GM23338 (cell line): ENCODE results near the gene F13B. TPM values are rescaled to one million over a fixed set of nuclear protein-coding genes. Genes with fewer than 3 reads are reported as not detected.

Experiments
- ATAC-seq: fragments of 200-7000 bp; cut with Tn5 transposase; 3 replicates; pipeline ENCODE4 v1.9.1; 2020
- DNase-seq: peaks from one replicate; pipeline ENCODE4 v3.0.0-alpha.2; 2015; ENCODE audit warnings: low spot score
- H2AFZ ChIP-seq: fragments of 200-600 bp; sonication (generic); 2 replicates; pipeline ENCODE4 v1.8.0; 2016; ENCODE audit warnings: antibody characterized with exemption, mild to moderate bottlenecking, moderate library complexity
- H3F3A ChIP-seq: fragments of 200-600 bp; sonication (generic); replicated peaks from 2 replicates; pipeline ENCODE4 v1.8.0; 2017; ENCODE audit warnings: antibody characterized with exemption, mixed run types, low read depth
- H3K27ac ChIP-seq: fragments of 200-600 bp; sonication (generic); 2 replicates; pipeline ENCODE4 v1.6.1; 2016; ENCODE audit warnings: low read depth
- H3K27me3 ChIP-seq: fragments of 200-600 bp; sonication (generic); 2 replicates; pipeline ENCODE4 v1.8.0; 2016; ENCODE audit warnings: mild to moderate bottlenecking, mixed run types, moderate library complexity; ENCODE audit not compliant: insufficient read depth
- H3K36me3 ChIP-seq: fragments of 200-600 bp; sonication (generic); 2 replicates; pipeline ENCODE4 v1.8.0; 2016; ENCODE audit warnings: mild to moderate bottlenecking; ENCODE audit not compliant: insufficient read depth
- H3K4me1 ChIP-seq: fragments of 200-600 bp; sonication (generic); 2 replicates; pipeline ENCODE4 v1.8.0; 2016; ENCODE audit warnings: mild to moderate bottlenecking, moderate library complexity; ENCODE audit not compliant: insufficient read depth
- H3K4me2 ChIP-seq: fragments of 200-600 bp; sonication (generic); 2 replicates; pipeline ENCODE4 v1.7.1; 2017; ENCODE audit warnings: mixed run types
- H3K4me3 ChIP-seq: fragments of 200-600 bp; sonication (generic); 2 replicates; pipeline ENCODE4 v1.6.1; 2016; ENCODE audit warnings: mixed run types
- H3K79me2 ChIP-seq: fragments of 200-600 bp; sonication (generic); replicated peaks from 2 replicates; pipeline ENCODE4 v1.8.0; 2017; ENCODE audit warnings: mild to moderate bottlenecking; ENCODE audit not compliant: insufficient read depth
- H3K9me2 ChIP-seq: fragments of 200-600 bp; sonication (generic); 2 replicates; pipeline ENCODE4 v1.8.0; 2017; ENCODE audit not compliant: insufficient read depth
- H4K20me1 ChIP-seq: fragments of 200-600 bp; sonication (generic); replicated peaks from 2 replicates; pipeline ENCODE4 v1.8.0; 2017; ENCODE audit warnings: mild to moderate bottlenecking; ENCODE audit not compliant: insufficient read depth
- H3K27ac Mint-ChIP-seq: 2 replicates; pipeline ENCODE4 v1.8.0; 2020; ENCODE audit warnings: inconsistent platforms, mild to moderate bottlenecking, moderate library complexity, mixed read lengths
- H3K27me3 Mint-ChIP-seq: 3 replicates; pipeline ENCODE4 v1.8.0; 2022; ENCODE audit warnings: low read depth, mild to moderate bottlenecking, moderate library complexity, mixed read lengths, inconsistent platforms; ENCODE audit not compliant: insufficient read depth, poor library complexity
- H3K36me3 Mint-ChIP-seq: 3 replicates; pipeline ENCODE4 v1.8.0; 2021; ENCODE audit warnings: low read depth, mild to moderate bottlenecking, inconsistent platforms, moderate library complexity, mixed read lengths
- H3K4me1 Mint-ChIP-seq: 3 replicates; pipeline ENCODE4 v1.8.0; 2020; ENCODE audit warnings: mild to moderate bottlenecking, inconsistent platforms, mixed read lengths
- H3K4me3 Mint-ChIP-seq: 3 replicates; pipeline ENCODE4 v1.8.0; 2021; ENCODE audit warnings: moderate library complexity, mild to moderate bottlenecking, inconsistent platforms, mixed read lengths
- H3K9me3 Mint-ChIP-seq: 3 replicates; pipeline ENCODE4 v1.8.0; 2020; ENCODE audit warnings: moderate library complexity, mild to moderate bottlenecking, inconsistent platforms, mixed read lengths
- CREB1 ChIP-seq: fragments of 250-450 bp; sonication (Bioruptor Pico); IDR thresholded peaks from 2 replicates; pipeline ENCODE4 v1.5.0; 2020; ENCODE audit warnings: low read depth, mild to moderate bottlenecking, moderate library complexity
- CTCF ChIP-seq, 2 experiments: fragments of 200-600 bp in 1 of 2; sonication (generic) in 1 of 2; conservative IDR thresholded peaks; 2 replicates each; pipeline versions ENCODE4 v1.5.1 to v1.6.1; 2016 to 2017; ENCODE audit warnings: antibody characterized with exemption in 2 of 2, low read depth in 2 of 2, mild to moderate bottlenecking in 2 of 2, moderate library complexity in 1 of 2
- ETS1 ChIP-seq: IDR thresholded peaks from 2 replicates; pipeline ENCODE4 v1.6.1; 2016; ENCODE audit warnings: antibody characterized with exemption
- EZH2 ChIP-seq: fragments of 200-600 bp; sonication (generic); IDR thresholded peaks from one replicate; pipeline ENCODE4 v1.8.0; 2017; ENCODE audit warnings: antibody characterized with exemption, mild to moderate bottlenecking, low read depth; ENCODE audit not compliant: unreplicated experiment
- EZH2phosphoT487 ChIP-seq: fragments of 200-600 bp; sonication (generic); IDR thresholded peaks from one replicate; pipeline ENCODE4 v1.8.1; 2018; ENCODE audit warnings: antibody characterized with exemption; ENCODE audit not compliant: unreplicated experiment
- JUNB ChIP-seq: IDR thresholded peaks from one replicate; pipeline ENCODE4 v1.6.1; 2016; ENCODE audit warnings: antibody characterized with exemption; ENCODE audit not compliant: unreplicated experiment
- NANOG ChIP-seq: IDR thresholded peaks from 2 replicates; pipeline ENCODE4 v1.6.1; 2016; ENCODE audit warnings: antibody characterized with exemption, borderline replicate concordance
- POLR2AphosphoS5 ChIP-seq: IDR thresholded peaks from 2 replicates; pipeline ENCODE4 v1.6.1; 2016; ENCODE audit warnings: antibody characterized with exemption, low read depth
- REST ChIP-seq: IDR thresholded peaks from one replicate; pipeline ENCODE4 v1.6.1; 2018; ENCODE audit warnings: antibody characterized with exemption; ENCODE audit not compliant: unreplicated experiment
- STAT1 ChIP-seq: IDR thresholded peaks from one replicate; pipeline ENCODE4 v1.6.1; 2016; ENCODE audit warnings: antibody characterized with exemption; ENCODE audit not compliant: unreplicated experiment
- ZNF114 ChIP-seq: fragments of 250-450 bp; sonication (Bioruptor Pico); IDR thresholded peaks from 2 replicates; pipeline ENCODE4 v1.5.0; 2020; ENCODE audit warnings: mild to moderate bottlenecking, moderate library complexity
- ZNF331 ChIP-seq: fragments of 250-450 bp; sonication (Bioruptor Pico); IDR thresholded peaks from 2 replicates; pipeline ENCODE4 v1.5.0; 2020; ENCODE audit warnings: low read depth, mild to moderate bottlenecking, moderate library complexity
- polyA plus RNA-seq: library from polyadenylated mRNA; unstranded; fragments of >200 nt; fragmentation: Nextera tagmentation; extraction: Ambion mirVana; gene quantifications from 2 replicates; pipeline ENCODE4 v1.2.1, GENCODE V29; 2016
- total RNA-seq: library from RNA; depleted of rRNA; stranded (reverse); fragments of >200 nt; shearing (Covaris generic); gene quantifications from 2 replicates; pipeline ENCODE4 v1.2.3, GENCODE V29; 2014
- TF ChIP-seq, protein P1 (sequence below): fragments of 250-450 bp; sonication (Bioruptor Pico); IDR thresholded peaks from 2 replicates; pipeline ENCODE4 v1.5.0; 2020; ENCODE audit warnings: mild to moderate bottlenecking, moderate library complexity

Gene F13B
- total and polyA plus RNA-seq, 2 experiments from 2014 or later, result not detected

- peaks cover 71% of the 10 kb centered on the region for H3K36me3 Mint-ChIP-seq
- Histone ChIP-seq H3K36me3 (peaks cover 37% of the 10 kb centered on the region), H4K20me1 (no peaks in the 10 kb centered on the region), H3K4me2 (no peak overlapping the region), H3K79me2 (no peaks in the 10 kb centered on the region), H3F3A (no peaks in the 10 kb centered on the region), H2AFZ (no peak overlapping the region), H3K4me1 (no peaks in the 10 kb centered on the region; the same call in 1 of the 2 replicates), H3K27me3 (no peaks in the 10 kb centered on the region), H3K27ac (no peak overlapping the region), H3K9me2 (no peaks in the 10 kb centered on the region), H3K4me3 (no peak overlapping the region)
- DNase-seq (no peak), ATAC-seq (no peak)
- TF ChIP-seq JUNB (no peak), EZH2phosphoT487 (no peak), ZNF114 (CRISPR knock-in tag) (no peak), ZNF331 (CRISPR knock-in tag) (no peak), POLR2AphosphoS5 (no peak), ETS1 (no peak), CREB1 (CRISPR knock-in tag) (no peak), CTCF (conservative IDR thresholded peaks at IDR 0.05; ENCODE audit: low read depth in 2 of 2) (no peak), EZH2 (no peak), REST (no peak), STAT1 (no peak), NANOG (no peak)
- TF ChIP-seq, protein P1, sequence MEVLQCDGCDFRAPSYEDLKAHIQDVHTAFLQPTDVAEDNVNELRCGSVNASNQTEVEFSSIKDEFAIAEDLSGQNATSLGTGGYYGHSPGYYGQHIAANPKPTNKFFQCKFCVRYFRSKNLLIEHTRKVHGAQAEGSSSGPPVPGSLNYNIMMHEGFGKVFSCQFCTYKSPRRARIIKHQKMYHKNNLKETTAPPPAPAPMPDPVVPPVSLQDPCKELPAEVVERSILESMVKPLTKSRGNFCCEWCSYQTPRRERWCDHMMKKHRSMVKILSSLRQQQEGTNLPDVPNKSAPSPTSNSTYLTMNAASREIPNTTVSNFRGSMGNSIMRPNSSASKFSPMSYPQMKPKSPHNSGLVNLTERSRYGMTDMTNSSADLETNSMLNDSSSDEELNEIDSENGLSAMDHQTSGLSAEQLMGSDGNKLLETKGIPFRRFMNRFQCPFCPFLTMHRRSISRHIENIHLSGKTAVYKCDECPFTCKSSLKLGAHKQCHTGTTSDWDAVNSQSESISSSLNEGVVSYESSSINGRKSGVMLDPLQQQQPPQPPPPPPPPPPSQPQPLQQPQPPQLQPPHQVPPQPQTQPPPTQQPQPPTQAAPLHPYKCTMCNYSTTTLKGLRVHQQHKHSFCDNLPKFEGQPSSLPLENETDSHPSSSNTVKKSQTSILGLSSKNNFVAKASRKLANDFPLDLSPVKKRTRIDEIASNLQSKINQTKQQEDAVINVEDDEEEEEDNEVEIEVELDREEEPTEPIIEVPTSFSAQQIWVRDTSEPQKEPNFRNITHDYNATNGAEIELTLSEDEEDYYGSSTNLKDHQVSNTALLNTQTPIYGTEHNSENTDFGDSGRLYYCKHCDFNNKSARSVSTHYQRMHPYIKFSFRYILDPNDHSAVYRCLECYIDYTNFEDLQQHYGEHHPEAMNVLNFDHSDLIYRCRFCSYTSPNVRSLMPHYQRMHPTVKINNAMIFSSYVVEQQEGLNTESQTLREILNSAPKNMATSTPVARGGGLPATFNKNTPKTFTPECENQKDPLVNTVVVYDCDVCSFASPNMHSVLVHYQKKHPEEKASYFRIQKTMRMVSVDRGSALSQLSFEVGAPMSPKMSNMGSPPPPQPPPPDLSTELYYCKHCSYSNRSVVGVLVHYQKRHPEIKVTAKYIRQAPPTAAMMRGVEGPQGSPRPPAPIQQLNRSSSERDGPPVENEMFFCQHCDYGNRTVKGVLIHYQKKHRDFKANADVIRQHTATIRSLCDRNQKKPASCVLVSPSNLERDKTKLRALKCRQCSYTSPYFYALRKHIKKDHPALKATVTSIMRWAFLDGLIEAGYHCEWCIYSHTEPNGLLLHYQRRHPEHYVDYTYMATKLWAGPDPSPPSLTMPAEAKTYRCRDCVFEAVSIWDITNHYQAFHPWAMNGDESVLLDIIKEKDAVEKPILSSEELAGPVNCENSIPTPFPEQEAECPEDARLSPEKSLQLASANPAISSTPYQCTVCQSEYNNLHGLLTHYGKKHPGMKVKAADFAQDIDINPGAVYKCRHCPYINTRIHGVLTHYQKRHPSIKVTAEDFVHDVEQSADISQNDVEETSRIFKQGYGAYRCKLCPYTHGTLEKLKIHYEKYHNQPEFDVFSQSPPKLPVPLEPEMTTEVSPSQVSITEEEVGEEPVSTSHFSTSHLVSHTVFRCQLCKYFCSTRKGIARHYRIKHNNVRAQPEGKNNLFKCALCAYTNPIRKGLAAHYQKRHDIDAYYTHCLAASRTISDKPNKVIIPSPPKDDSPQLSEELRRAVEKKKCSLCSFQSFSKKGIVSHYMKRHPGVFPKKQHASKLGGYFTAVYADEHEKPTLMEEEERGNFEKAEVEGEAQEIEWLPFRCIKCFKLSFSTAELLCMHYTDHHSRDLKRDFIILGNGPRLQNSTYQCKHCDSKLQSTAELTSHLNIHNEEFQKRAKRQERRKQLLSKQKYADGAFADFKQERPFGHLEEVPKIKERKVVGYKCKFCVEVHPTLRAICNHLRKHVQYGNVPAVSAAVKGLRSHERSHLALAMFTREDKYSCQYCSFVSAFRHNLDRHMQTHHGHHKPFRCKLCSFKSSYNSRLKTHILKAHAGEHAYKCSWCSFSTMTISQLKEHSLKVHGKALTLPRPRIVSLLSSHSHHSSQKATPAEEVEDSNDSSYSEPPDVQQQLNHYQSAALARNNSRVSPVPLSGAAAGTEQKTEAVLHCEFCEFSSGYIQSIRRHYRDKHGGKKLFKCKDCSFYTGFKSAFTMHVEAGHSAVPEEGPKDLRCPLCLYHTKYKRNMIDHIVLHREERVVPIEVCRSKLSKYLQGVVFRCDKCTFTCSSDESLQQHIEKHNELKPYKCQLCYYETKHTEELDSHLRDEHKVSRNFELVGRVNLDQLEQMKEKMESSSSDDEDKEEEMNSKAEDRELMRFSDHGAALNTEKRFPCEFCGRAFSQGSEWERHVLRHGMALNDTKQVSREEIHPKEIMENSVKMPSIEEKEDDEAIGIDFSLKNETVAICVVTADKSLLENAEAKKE (CRISPR knock-in tag), result no peak
- H3K4me3 Mint-ChIP-seq, result no peak overlapping the region
- peaks cover 42% of the 10 kb centered on the region for H3K9me3 Mint-ChIP-seq
- no peak overlapping the region for H3K27ac Mint-ChIP-seq
- H3K4me1 Mint-ChIP-seq, result 0 out of 3 replicates have a peak, but pooled peaks cover 2% of the 10 kb centered on the region
- no peaks in the 10 kb centered on the region for H3K27me3 Mint-ChIP-seq
These were observed 34.9 kb upstream of the F13B start for GRCh38 chr1:197101978-197102377.
